ENCODE measurements around the gene CD5L. TPM values are rescaled to one million over a fixed set of nuclear protein-coding genes. Genes with fewer than 3 reads are reported as not detected.

CD5L gene
- total and polyA plus RNA-seq, 10 of the 15 experiments (the other 5 are each of a cell fraction or from before 2014, with no cell fraction given) = 0.10 to 0.57 (median 0.24) TPM

DNA sequence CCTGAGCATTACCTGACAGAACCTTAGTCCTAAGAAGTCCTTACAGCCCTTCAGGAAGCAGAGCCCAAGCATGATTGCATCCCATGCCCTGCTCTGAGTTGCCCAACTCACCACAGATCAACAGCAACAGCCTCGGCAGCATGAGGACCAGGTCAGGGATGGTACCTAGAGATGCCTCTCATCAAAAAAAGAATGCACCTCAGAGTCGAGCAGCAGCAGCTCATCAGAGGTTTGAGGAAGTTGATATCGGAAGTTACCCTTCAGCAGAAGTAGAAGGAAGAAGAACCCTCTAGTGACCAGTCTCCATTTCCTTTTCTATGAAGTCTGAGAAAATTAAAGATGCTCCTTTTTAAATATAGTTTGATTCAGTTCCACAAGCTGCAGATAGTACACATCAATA lies 21.7 kb downstream of the CD5L start, which contains the start of gene FCRL1 (continued):
- TF ChIP-seq RBBP5 (conservative IDR thresholded peaks at IDR 0.05) (no peak), PBX3 (IDR thresholded peaks at IDR 0.05; ENCODE audit: insufficient replicate concordance, low read depth, low read length) (no peak), TBL1XR1 (IDR thresholded peaks at IDR 0.05; ENCODE audit: low read depth, low read length) (no peak)

- in situ Hi-C loops (cut with MboI) = no loop called here
- ChIA-PET RAD21 (ENCODE audit: unreplicated experiment) (no interaction called here), SMC1A (ENCODE audit: uncharacterized antibody, unreplicated experiment) (interaction anchor here (1.4 kb wide), 1 partner anchor 9 kb away, joined by 4 read pairs; no protein-coding TSS in a partner anchor), CTCF (no interaction called here), POLR2A (no interaction called here)
- Histone ChIP-seq H3K4me2 (ENCODE audit: control insufficient read depth, insufficient read depth) (no peak overlapping the region), H3K9ac (ENCODE audit: control insufficient read depth, insufficient read depth, low read length) (no peak overlapping the region), H3K27me3 (replicated peaks in 1 of 2; ENCODE audit: control insufficient read depth in 2 of 2, insufficient read depth in 2 of 2, low read length in 1 of 2) (peaks cover 0 to 7% of the 10 kb centered on the region in 2 experiments; a peak in 1 of 4 replicates), H2AFZ (ENCODE audit: control insufficient read depth, low read depth, low read length) (no peak overlapping the region), H3K36me3 (ENCODE audit: control insufficient read depth in 2 of 2, insufficient read depth in 2 of 2, low read length in 1 of 2) (no peaks in the 10 kb centered on the region), H3K9me3 (replicated peaks; ENCODE audit: control insufficient read depth, insufficient read depth, low read length) (no peaks in the 10 kb centered on the region; the same call in 2 of the 3 replicates), H4K20me1 (ENCODE audit: control insufficient read depth, insufficient read depth) (no peaks in the 10 kb centered on the region), H3K79me2 (ENCODE audit: control insufficient read depth, insufficient read depth, low read length) (no peaks in the 10 kb centered on the region), H3K27ac (ENCODE audit: control insufficient read depth, insufficient read depth) (no peak overlapping the region), H3K4me1 (ENCODE audit: control insufficient read depth, insufficient read depth, low read length) (no peaks in the 10 kb centered on the region), H3K4me3 (no peak overlapping the region)
- ATAC-seq (no peak), FAIRE-seq (no peak), DNase-seq (ENCODE audit: low read depth, low spot score) (no peak)
- 11% methylated on average over 2 of the region's 2 CpGs for WGBS (ENCODE audit: insufficient coverage, insufficient replicate concordance, low lambda C conversion rate, missing lambda C conversion rate)
- BruUV-seq (replicated peaks) = no TSS peak
- intact Hi-C loops (cut with micrococcal nuclease; ENCODE audit: unreplicated experiment) = no loop called here
- no peak for TF ChIP-seq HDAC6 (IDR thresholded peaks at IDR 0.05; ENCODE audit: unreplicated experiment)
- no peak for TF ChIP-seq JUND (IDR thresholded peaks at IDR 0.05; ENCODE audit: low read depth, low read length)
- TF ChIP-seq CREM (IDR thresholded peaks at IDR 0.05; ENCODE audit: low read depth) = no peak
- TF ChIP-seq SPI1 (IDR thresholded peaks at IDR 0.05; ENCODE audit: borderline replicate concordance, insufficient read depth, low read depth, low read length) = no peak
- no peak for TF ChIP-seq CUX1 (IDR thresholded peaks at IDR 0.05; ENCODE audit: insufficient replicate concordance, low read depth, low read length)
- TF ChIP-seq ZBED1 (IDR thresholded peaks at IDR 0.05; ENCODE audit: borderline replicate concordance) = no peak
- TF ChIP-seq, protein P1, sequence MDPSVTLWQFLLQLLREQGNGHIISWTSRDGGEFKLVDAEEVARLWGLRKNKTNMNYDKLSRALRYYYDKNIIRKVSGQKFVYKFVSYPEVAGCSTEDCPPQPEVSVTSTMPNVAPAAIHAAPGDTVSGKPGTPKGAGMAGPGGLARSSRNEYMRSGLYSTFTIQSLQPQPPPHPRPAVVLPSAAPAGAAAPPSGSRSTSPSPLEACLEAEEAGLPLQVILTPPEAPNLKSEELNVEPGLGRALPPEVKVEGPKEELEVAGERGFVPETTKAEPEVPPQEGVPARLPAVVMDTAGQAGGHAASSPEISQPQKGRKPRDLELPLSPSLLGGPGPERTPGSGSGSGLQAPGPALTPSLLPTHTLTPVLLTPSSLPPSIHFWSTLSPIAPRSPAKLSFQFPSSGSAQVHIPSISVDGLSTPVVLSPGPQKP (IDR thresholded peaks at IDR 0.05; ENCODE audit: low read depth, low read length) = no peak
- no peak for TF ChIP-seq TAF1 (IDR thresholded peaks at IDR 0.05; ENCODE audit: borderline replicate concordance, low read depth, low read length)
- no peak for TF ChIP-seq PAX8 (IDR thresholded peaks at IDR 0.05)
- no peak for TF ChIP-seq PML (IDR thresholded peaks at IDR 0.05; ENCODE audit: low read length)
- TF ChIP-seq, protein P2, sequence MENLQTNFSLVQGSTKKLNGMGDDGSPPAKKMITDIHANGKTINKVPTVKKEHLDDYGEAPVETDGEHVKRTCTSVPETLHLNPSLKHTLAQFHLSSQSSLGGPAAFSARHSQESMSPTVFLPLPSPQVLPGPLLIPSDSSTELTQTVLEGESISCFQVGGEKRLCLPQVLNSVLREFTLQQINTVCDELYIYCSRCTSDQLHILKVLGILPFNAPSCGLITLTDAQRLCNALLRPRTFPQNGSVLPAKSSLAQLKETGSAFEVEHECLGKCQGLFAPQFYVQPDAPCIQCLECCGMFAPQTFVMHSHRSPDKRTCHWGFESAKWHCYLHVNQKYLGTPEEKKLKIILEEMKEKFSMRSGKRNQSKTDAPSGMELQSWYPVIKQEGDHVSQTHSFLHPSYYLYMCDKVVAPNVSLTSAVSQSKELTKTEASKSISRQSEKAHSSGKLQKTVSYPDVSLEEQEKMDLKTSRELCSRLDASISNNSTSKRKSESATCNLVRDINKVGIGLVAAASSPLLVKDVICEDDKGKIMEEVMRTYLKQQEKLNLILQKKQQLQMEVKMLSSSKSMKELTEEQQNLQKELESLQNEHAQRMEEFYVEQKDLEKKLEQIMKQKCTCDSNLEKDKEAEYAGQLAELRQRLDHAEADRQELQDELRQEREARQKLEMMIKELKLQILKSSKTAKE (IDR thresholded peaks at IDR 0.05; ENCODE audit: low read depth, poor library complexity, severe bottlenecking) = no peak
These were observed 22.4 kb downstream of the CD5L start for GRCh38 chr1:157819215-157819614.
